WTC11 (cell line): ENCODE measurements around the gene PARK7. TPM values are rescaled to one million over a fixed set of nuclear protein-coding genes. Genes with fewer than 3 reads are reported as not detected.

ENCODE experiments used
- ATAC-seq: fragments of 200-7000 bp; cut with Tn5 transposase; 2 replicates; pipeline ENCODE4 v1.10.0; 2021; ENCODE audit warnings: mild to moderate bottlenecking, moderate library complexity
- CTCF ChIA-PET: fragments of 300-600 bp; sonication (Branson Sonifier 250); formaldehyde crosslinking; loops from one replicate; lab custom pipeline; 2021; ENCODE audit warnings: antibody characterized with exemption; lab: Charles Lee
- POLR2A ChIA-PET: fragments of 350-600 bp; sonication (Branson Sonifier 250); formaldehyde crosslinking; loops from one replicate; lab custom pipeline; 2021; ENCODE audit warnings: antibody characterized with exemption; lab: Charles Lee
- DNase-seq: peaks from one replicate; pipeline ENCODE4 v3.0.0; 2021; ENCODE audit warnings: low spot score
- H3K27ac Mint-ChIP-seq: 2 replicates; pipeline ENCODE4 v1.8.0; 2021; ENCODE audit warnings: mixed read lengths
- H3K27me3 Mint-ChIP-seq: 2 replicates; pipeline ENCODE4 v1.8.0; 2021; ENCODE audit warnings: low read depth, mild to moderate bottlenecking, moderate library complexity, mixed read lengths
- H3K36me3 Mint-ChIP-seq: 2 replicates; pipeline ENCODE4 v1.8.0; 2021; ENCODE audit warnings: mixed read lengths
- H3K4me1 Mint-ChIP-seq: 2 replicates; pipeline ENCODE4 v1.8.0; 2022; ENCODE audit warnings: mixed read lengths
- H3K4me3 Mint-ChIP-seq: 2 replicates; pipeline ENCODE4 v1.8.0; 2021; ENCODE audit warnings: mild to moderate bottlenecking, moderate library complexity, mixed read lengths
- H3K9me3 Mint-ChIP-seq: 2 replicates; pipeline ENCODE4 v1.8.0; 2021; ENCODE audit warnings: mixed read lengths
- ARID4B ChIP-seq: sonication (generic); formaldehyde crosslinking; IDR thresholded peaks from 2 replicates; pipeline ENCODE4 v1.8.0; 2023; ENCODE audit warnings: missing genetic modification reagents, mild to moderate bottlenecking, borderline replicate concordance
- FOXJ3 ChIP-seq: sonication (generic); formaldehyde crosslinking; IDR thresholded peaks from 2 replicates; pipeline ENCODE4 v1.9.0; 2021; ENCODE audit warnings: missing genetic modification reagents, mild to moderate bottlenecking, borderline replicate concordance
- FOXK1 ChIP-seq: sonication (generic); formaldehyde crosslinking; IDR thresholded peaks from 2 replicates; pipeline ENCODE4 v1.8.0; 2022; ENCODE audit warnings: mild to moderate bottlenecking, moderate library complexity, missing genetic modification reagents
- GRHL2 ChIP-seq: fragments of 250-450 bp; sonication (Bioruptor Pico); IDR thresholded peaks from 2 replicates; pipeline ENCODE4 v1.8.0; 2022; ENCODE audit warnings: mild to moderate bottlenecking, moderate library complexity; ENCODE audit not compliant: insufficient replicate concordance, severe bottlenecking
- NFE2L1 ChIP-seq: sonication (generic); formaldehyde crosslinking; IDR thresholded peaks from 2 replicates; pipeline ENCODE4 v1.8.1; 2023; ENCODE audit warnings: missing genetic modification reagents
- PREB ChIP-seq: sonication (generic); formaldehyde crosslinking; IDR thresholded peaks from 2 replicates; pipeline ENCODE4 v1.8.1; 2022; ENCODE audit warnings: mild to moderate bottlenecking, missing genetic modification reagents, moderate library complexity, borderline replicate concordance
- PRRX2 ChIP-seq: fragments of 250-450 bp; sonication (Bioruptor Pico); IDR thresholded peaks from 2 replicates; pipeline ENCODE4 v1.8.0; 2021; ENCODE audit warnings: mild to moderate bottlenecking
- RORB ChIP-seq: fragments of 250-450 bp; sonication (Bioruptor Pico); IDR thresholded peaks from 2 replicates; pipeline ENCODE4 v1.9.0; 2021; ENCODE audit warnings: mild to moderate bottlenecking
- TEAD1 ChIP-seq: sonication (generic); formaldehyde crosslinking; IDR thresholded peaks from 2 replicates; pipeline ENCODE4 v1.8.0; 2022; ENCODE audit warnings: mild to moderate bottlenecking, missing genetic modification reagents
- ZNF121 ChIP-seq: sonication (generic); formaldehyde crosslinking; IDR thresholded peaks from 2 replicates; pipeline ENCODE4 v1.8.0; 2023; ENCODE audit warnings: missing genetic modification reagents
- ZNF219 ChIP-seq: sonication (generic); formaldehyde crosslinking; IDR thresholded peaks from 2 replicates; pipeline ENCODE4 v1.8.0; 2023; ENCODE audit warnings: missing genetic modification reagents, mild to moderate bottlenecking, borderline replicate concordance
- ZNF263 ChIP-seq: sonication (generic); formaldehyde crosslinking; IDR thresholded peaks from 2 replicates; pipeline ENCODE4 v1.8.1; 2022; ENCODE audit warnings: low read depth, mild to moderate bottlenecking, moderate library complexity, missing genetic modification reagents
- total RNA-seq: library from RNA; stranded (reverse); gene quantifications from 3 replicates; pipeline ENCODE4 v1.2.3, GENCODE V29; 2021
- TF ChIP-seq, protein P1 (sequence below): fragments of 250-450 bp; sonication (Bioruptor Pico); conservative IDR thresholded peaks from 2 replicates; pipeline ENCODE4 v1.9.0; 2021; ENCODE audit warnings: mild to moderate bottlenecking
- TF ChIP-seq, protein P2 (sequence below): sonication (generic); formaldehyde crosslinking; IDR thresholded peaks from 2 replicates; pipeline ENCODE4 v1.8.1; 2023; ENCODE audit warnings: mild to moderate bottlenecking, missing genetic modification reagents, moderate library complexity
- TF ChIP-seq, protein P3 (sequence below): sonication (generic); formaldehyde crosslinking; IDR thresholded peaks from 2 replicates; pipeline ENCODE4 v1.8.1; 2023; ENCODE audit warnings: mild to moderate bottlenecking, missing genetic modification reagents, moderate library complexity
- TF ChIP-seq, protein P4 (sequence below): fragments of 250-450 bp; sonication (Bioruptor Pico); IDR thresholded peaks from 2 replicates; pipeline ENCODE4 v1.9.0; 2021; ENCODE audit warnings: mild to moderate bottlenecking

PARK7 gene
- total RNA-seq, 1 experiment from 2014 or later = 337 TPM

- CTCF ChIA-PET = interaction anchor here (7.0 kb wide), 1 partner anchor 7 kb away, joined by 37 read pairs; no protein-coding TSS in a partner anchor
- peaks cover 84% of the 10 kb centered on the region for H3K4me1 Mint-ChIP-seq
- H3K36me3 Mint-ChIP-seq = peaks cover 4% of the 10 kb centered on the region; the same call in 1 of the 2 replicates
- H3K9me3 Mint-ChIP-seq = no peaks in the 10 kb centered on the region
- no peak for ATAC-seq
- peak overlapping the region; percentile 88 for H3K4me3 Mint-ChIP-seq
- peak overlapping the region; percentile 84 for H3K27ac Mint-ChIP-seq
- DNase-seq = no peak
- peaks cover 7% of the 10 kb centered on the region for H3K27me3 Mint-ChIP-seq
- POLR2A ChIA-PET = no interaction called here
- TF ChIP-seq, protein P1, sequence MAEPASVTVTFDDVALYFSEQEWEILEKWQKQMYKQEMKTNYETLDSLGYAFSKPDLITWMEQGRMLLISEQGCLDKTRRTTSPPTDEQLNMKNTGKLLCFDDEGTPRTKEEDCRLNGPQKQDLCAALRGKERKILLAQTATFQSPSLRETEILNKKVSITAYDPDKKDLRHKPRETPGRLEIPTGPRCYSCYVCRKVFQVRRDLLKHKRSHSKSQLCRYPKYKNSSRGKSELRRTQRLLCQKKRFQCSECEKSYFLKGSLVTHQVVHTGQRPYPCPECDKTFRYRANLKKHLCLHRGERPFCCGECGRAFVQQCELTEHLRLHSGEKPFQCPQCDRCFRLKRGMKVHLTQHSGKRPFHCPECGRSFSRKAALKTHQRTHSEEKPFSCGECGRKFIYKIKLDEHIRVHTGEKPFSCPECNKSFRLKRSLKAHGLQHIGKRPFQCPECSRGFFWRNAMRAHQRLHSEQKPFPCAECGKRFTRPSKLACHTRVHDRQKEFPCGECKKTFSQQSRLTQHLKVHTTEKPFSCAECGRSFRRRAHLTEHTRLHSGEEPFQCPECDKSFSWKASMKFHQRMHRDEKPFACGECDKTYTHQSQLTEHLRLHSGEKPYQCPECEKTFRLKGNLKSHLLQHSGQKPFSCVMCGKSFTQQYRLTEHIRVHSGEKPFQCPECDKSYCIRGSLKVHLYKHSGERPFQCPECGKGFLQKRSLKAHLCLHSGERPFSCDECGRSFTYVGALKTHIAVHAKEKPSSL (CRISPR knock-in tag) = no peak
- no peak for TF ChIP-seq NFE2L1 (CRISPR knock-in tag)
- no peak for TF ChIP-seq FOXJ3 (CRISPR knock-in tag)
- no peak for TF ChIP-seq ZNF263 (CRISPR knock-in tag)
- TF ChIP-seq, protein P2, sequence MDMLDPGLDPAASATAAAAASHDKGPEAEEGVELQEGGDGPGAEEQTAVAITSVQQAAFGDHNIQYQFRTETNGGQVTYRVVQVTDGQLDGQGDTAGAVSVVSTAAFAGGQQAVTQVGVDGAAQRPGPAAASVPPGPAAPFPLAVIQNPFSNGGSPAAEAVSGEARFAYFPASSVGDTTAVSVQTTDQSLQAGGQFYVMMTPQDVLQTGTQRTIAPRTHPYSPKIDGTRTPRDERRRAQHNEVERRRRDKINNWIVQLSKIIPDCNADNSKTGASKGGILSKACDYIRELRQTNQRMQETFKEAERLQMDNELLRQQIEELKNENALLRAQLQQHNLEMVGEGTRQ = no peak
- no peak for TF ChIP-seq ARID4B (CRISPR knock-in tag)
- TF ChIP-seq, protein P3, sequence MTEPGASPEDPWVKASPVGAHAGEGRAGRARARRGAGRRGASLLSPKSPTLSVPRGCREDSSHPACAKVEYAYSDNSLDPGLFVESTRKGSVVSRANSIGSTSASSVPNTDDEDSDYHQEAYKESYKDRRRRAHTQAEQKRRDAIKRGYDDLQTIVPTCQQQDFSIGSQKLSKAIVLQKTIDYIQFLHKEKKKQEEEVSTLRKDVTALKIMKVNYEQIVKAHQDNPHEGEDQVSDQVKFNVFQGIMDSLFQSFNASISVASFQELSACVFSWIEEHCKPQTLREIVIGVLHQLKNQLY = no peak
Observed at GRCh38 chr1:8022395-8023286, 61.1 kb downstream of the PARK7 start.

GRCh38 chr1:8023287-8023994 lies 61.9 kb downstream of the PARK7 start:
- DNase-seq (no peak), ATAC-seq (no peak)
- Mint-ChIP-seq H3K27ac (peak overlapping the region; percentile 84), H3K4me3 (peak overlapping the region; percentile 88), H3K4me1 (peaks cover 85% of the 10 kb centered on the region), H3K27me3 (peaks cover 7% of the 10 kb centered on the region), H3K36me3 (peaks cover 4% of the 10 kb centered on the region; the same call in 1 of the 2 replicates), H3K9me3 (no peaks in the 10 kb centered on the region)
- ChIA-PET CTCF (interaction anchor here (7.0 kb wide), 1 partner anchor 8 kb away, joined by 37 read pairs; no protein-coding TSS in a partner anchor), POLR2A (no interaction called here)
- TF ChIP-seq, protein P4, sequence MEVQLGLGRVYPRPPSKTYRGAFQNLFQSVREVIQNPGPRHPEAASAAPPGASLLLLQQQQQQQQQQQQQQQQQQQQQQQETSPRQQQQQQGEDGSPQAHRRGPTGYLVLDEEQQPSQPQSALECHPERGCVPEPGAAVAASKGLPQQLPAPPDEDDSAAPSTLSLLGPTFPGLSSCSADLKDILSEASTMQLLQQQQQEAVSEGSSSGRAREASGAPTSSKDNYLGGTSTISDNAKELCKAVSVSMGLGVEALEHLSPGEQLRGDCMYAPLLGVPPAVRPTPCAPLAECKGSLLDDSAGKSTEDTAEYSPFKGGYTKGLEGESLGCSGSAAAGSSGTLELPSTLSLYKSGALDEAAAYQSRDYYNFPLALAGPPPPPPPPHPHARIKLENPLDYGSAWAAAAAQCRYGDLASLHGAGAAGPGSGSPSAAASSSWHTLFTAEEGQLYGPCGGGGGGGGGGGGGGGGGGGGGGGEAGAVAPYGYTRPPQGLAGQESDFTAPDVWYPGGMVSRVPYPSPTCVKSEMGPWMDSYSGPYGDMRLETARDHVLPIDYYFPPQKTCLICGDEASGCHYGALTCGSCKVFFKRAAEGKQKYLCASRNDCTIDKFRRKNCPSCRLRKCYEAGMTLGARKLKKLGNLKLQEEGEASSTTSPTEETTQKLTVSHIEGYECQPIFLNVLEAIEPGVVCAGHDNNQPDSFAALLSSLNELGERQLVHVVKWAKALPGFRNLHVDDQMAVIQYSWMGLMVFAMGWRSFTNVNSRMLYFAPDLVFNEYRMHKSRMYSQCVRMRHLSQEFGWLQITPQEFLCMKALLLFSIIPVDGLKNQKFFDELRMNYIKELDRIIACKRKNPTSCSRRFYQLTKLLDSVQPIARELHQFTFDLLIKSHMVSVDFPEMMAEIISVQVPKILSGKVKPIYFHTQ (CRISPR knock-in tag) = no peak
- TF ChIP-seq RORB (CRISPR knock-in tag) (no peak), FOXK1 (no peak), ZNF121 (CRISPR knock-in tag) (no peak), GRHL2 (no peak), PRRX2 (no peak), PREB (CRISPR knock-in tag) (no peak), TEAD1 (CRISPR knock-in tag) (no peak), ZNF219 (CRISPR knock-in tag) (no peak)
